ENCODE results near the gene CHSY1. TPM values are rescaled to one million over a fixed set of nuclear protein-coding genes. Genes with fewer than 3 reads are reported as not detected.

Gene CHSY1
- total and polyA plus RNA-seq, 10 of the 15 experiments (the other 5 are each of a cell fraction or from before 2014, with no cell fraction given) = 1.4 to 31.2 (median 10.5) TPM

GRCh38 chr15:101296418-101297405 lies 44.9 kb upstream of the CHSY1 start:
- H3K27ac ChIP-seq (ENCODE audit: control insufficient read depth, insufficient read depth) = no peak overlapping the region
- no peaks in the 10 kb centered on the region for H3K9me3 ChIP-seq (replicated peaks; ENCODE audit: control insufficient read depth, insufficient read depth, low read length)
- BruUV-seq (replicated peaks) = no TSS peak
- no peaks in the 10 kb centered on the region for H4K20me1 ChIP-seq (ENCODE audit: control insufficient read depth, insufficient read depth)
- peaks cover 0 to 2% of the 10 kb centered on the region in 2 experiments; a peak in 1 of 4 replicates for H3K36me3 ChIP-seq (ENCODE audit: control insufficient read depth in 2 of 2, insufficient read depth in 2 of 2, low read length in 1 of 2)
- no peak for TF ChIP-seq ESRRA (IDR thresholded peaks at IDR 0.05; ENCODE audit: low read length)
- TF ChIP-seq, protein P1, sequence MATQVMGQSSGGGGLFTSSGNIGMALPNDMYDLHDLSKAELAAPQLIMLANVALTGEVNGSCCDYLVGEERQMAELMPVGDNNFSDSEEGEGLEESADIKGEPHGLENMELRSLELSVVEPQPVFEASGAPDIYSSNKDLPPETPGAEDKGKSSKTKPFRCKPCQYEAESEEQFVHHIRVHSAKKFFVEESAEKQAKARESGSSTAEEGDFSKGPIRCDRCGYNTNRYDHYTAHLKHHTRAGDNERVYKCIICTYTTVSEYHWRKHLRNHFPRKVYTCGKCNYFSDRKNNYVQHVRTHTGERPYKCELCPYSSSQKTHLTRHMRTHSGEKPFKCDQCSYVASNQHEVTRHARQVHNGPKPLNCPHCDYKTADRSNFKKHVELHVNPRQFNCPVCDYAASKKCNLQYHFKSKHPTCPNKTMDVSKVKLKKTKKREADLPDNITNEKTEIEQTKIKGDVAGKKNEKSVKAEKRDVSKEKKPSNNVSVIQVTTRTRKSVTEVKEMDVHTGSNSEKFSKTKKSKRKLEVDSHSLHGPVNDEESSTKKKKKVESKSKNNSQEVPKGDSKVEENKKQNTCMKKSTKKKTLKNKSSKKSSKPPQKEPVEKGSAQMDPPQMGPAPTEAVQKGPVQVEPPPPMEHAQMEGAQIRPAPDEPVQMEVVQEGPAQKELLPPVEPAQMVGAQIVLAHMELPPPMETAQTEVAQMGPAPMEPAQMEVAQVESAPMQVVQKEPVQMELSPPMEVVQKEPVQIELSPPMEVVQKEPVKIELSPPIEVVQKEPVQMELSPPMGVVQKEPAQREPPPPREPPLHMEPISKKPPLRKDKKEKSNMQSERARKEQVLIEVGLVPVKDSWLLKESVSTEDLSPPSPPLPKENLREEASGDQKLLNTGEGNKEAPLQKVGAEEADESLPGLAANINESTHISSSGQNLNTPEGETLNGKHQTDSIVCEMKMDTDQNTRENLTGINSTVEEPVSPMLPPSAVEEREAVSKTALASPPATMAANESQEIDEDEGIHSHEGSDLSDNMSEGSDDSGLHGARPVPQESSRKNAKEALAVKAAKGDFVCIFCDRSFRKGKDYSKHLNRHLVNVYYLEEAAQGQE (IDR thresholded peaks at IDR 0.05; ENCODE audit: low read depth, low read length) = no peak
- TF ChIP-seq KDM1A (IDR thresholded peaks at IDR 0.05; ENCODE audit: borderline replicate concordance) = no peak
- TF ChIP-seq BCLAF1 (IDR thresholded peaks at IDR 0.05) = no peak
- TF ChIP-seq RBBP5 (conservative IDR thresholded peaks at IDR 0.05) = no peak
- TF ChIP-seq CBX5 (IDR thresholded peaks at IDR 0.05; ENCODE audit: low read depth) = no peak
- no peak for TF ChIP-seq IKZF2 (IDR thresholded peaks at IDR 0.05)
- no peak for TF ChIP-seq ASH2L (IDR thresholded peaks at IDR 0.05; ENCODE audit: borderline replicate concordance, low read depth)
- no peak for TF ChIP-seq ZNF24 (IDR thresholded peaks at IDR 0.05)
- no peak for TF ChIP-seq PAX5 (IDR thresholded peaks at IDR 0.05; ENCODE audit: borderline replicate concordance, low read depth, low read length)
- TF ChIP-seq ATF7 (IDR thresholded peaks at IDR 0.05; ENCODE audit: low read depth) = no peak
- TF ChIP-seq CBX3 (IDR thresholded peaks at IDR 0.05; ENCODE audit: borderline replicate concordance, low read depth) = no peak
- no peak for TF ChIP-seq SRF (IDR thresholded peaks at IDR 0.05; ENCODE audit: low read depth in 2 of 2, low read length in 2 of 2)
- peaks cover 8% of the 10 kb centered on the region for H3K4me1 ChIP-seq (ENCODE audit: control insufficient read depth, insufficient read depth, low read length)
- in situ Hi-C loops (cut with MboI) (no loop called here), intact Hi-C loops (cut with micrococcal nuclease; ENCODE audit: unreplicated experiment) (no loop called here)
- H2AFZ ChIP-seq (ENCODE audit: control insufficient read depth, low read depth, low read length) = no peak overlapping the region; the same call in 1 of the 2 replicates
- ChIA-PET POLR2A (interaction anchor here (0.7 to 3.9 kb wide), 2 partner anchors 21 to 46 kb away, joined by 8 to 21 read pairs; no protein-coding TSS in a partner anchor), CTCF (interaction anchor here (0.6 to 8.5 kb wide), 10 partner anchors 12 to 358 kb away, joined by 3 to 93 read pairs (median 5); no protein-coding TSS in a partner anchor), SMC1A (ENCODE audit: uncharacterized antibody, unreplicated experiment) (interaction anchor here (0.8 to 3.6 kb wide), 2 partner anchors 38 to 345 kb away, joined by 3 to 30 read pairs; no protein-coding TSS in a partner anchor), RAD21 (ENCODE audit: unreplicated experiment) (interaction anchor here (1.0 to 5.6 kb wide), 2 partner anchors 38 to 345 kb away, joined by 4 to 23 read pairs; no protein-coding TSS in a partner anchor)
- H3K4me2 ChIP-seq (ENCODE audit: control insufficient read depth, insufficient read depth) = peak overlapping the region; percentile 96
- no peak overlapping the region for H3K9ac ChIP-seq (ENCODE audit: control insufficient read depth, insufficient read depth, low read length)
- peaks cover 40% of the 10 kb centered on the region for H3K79me2 ChIP-seq (ENCODE audit: control insufficient read depth, insufficient read depth, low read length)
- WGBS (ENCODE audit: insufficient coverage, insufficient replicate concordance, low lambda C conversion rate, missing lambda C conversion rate) = 85% methylated on average over 8 of the region's 9 CpGs
- peak overlapping the region; percentile 87; the same call in 1 of the 2 replicates for H3K4me3 ChIP-seq
- DNase-seq (ENCODE audit: low read depth, low spot score) = no peak
- no peaks in the 10 kb centered on the region for H3K27me3 ChIP-seq (replicated peaks in 1 of 2; ENCODE audit: control insufficient read depth in 2 of 2, insufficient read depth in 2 of 2, low read length in 1 of 2)
- FAIRE-seq = no peak
- ATAC-seq = no peak

All from GM12878 (cell line).